ENCODE measurements around the gene UXS1.

DNA sequence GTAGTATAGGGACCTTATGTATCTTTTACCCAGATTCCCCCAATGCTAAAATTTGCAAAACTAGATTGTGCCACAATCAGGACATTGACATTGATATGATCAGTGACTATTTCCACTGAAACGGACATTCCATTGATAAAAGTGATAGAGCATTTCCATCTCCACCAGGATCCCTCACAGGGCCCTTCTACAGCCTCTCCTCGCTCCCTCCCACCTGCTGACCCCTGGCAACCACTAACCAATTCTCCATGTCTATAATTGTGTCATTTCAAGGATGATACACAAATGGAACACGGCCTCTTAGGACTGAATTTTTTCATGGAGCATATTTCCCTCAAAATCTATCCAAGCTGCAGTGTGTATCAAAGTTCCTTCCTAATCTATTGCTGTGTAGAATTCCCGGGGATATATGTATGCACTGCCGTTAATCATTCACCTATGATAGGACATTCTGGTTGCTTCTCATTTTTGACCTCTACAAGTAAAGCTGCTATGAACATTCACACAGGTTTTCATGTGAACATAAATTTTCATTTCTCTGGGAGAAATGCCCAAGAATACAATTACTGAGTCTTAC, 67.3 kb downstream of the UXS1 start:
- TF ChIP-seq, protein P1, sequence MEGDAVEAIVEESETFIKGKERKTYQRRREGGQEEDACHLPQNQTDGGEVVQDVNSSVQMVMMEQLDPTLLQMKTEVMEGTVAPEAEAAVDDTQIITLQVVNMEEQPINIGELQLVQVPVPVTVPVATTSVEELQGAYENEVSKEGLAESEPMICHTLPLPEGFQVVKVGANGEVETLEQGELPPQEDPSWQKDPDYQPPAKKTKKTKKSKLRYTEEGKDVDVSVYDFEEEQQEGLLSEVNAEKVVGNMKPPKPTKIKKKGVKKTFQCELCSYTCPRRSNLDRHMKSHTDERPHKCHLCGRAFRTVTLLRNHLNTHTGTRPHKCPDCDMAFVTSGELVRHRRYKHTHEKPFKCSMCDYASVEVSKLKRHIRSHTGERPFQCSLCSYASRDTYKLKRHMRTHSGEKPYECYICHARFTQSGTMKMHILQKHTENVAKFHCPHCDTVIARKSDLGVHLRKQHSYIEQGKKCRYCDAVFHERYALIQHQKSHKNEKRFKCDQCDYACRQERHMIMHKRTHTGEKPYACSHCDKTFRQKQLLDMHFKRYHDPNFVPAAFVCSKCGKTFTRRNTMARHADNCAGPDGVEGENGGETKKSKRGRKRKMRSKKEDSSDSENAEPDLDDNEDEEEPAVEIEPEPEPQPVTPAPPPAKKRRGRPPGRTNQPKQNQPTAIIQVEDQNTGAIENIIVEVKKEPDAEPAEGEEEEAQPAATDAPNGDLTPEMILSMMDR (conservative IDR thresholded peaks at IDR 0.05; ENCODE audit: low read depth, low read length) = no peak
- TF ChIP-seq EZH2 (IDR thresholded peaks at IDR 0.05; ENCODE audit: low read length, unreplicated experiment) (no peak), EZH2phosphoT487 (IDR thresholded peaks at IDR 0.05; ENCODE audit: borderline replicate concordance, low read length) (no peak)
